Measurements from ENCODE around the gene SLC49A4.

SLC49A4 gene

GRCh38 chr3:122875547-122876127 lies 80.8 kb downstream of the SLC49A4 start:
- POLR2A ChIA-PET: no interaction called here
- DNase-seq (ENCODE audit: extremely low spot score): no peak
- CTCF ChIA-PET: no interaction called here
- no peak for TF ChIP-seq SUZ12 (IDR thresholded peaks at IDR 0.05)
- TF ChIP-seq ZNF384 (IDR thresholded peaks at IDR 0.05): no peak
- TF ChIP-seq ARNT (IDR thresholded peaks at IDR 0.05): no peak
- TF ChIP-seq FOXM1 (IDR thresholded peaks at IDR 0.05; ENCODE audit: borderline replicate concordance): no peak
- TF ChIP-seq L3MBTL2 (conservative IDR thresholded peaks at IDR 0.05): no peak
- no peak for TF ChIP-seq TARDBP (IDR thresholded peaks at IDR 0.05)
- no peak for TF ChIP-seq PKNOX1 (IDR thresholded peaks at IDR 0.05)
- no peak for TF ChIP-seq BHLHE40 (IDR thresholded peaks at IDR 0.05; ENCODE audit: borderline replicate concordance)
- TF ChIP-seq NFRKB (IDR thresholded peaks at IDR 0.05): no peak
- TF ChIP-seq LEF1 (IDR thresholded peaks at IDR 0.05; ENCODE audit: borderline replicate concordance): no peak
- TF ChIP-seq FOXK2 (IDR thresholded peaks at IDR 0.05): no peak
- TF ChIP-seq SP1 (IDR thresholded peaks at IDR 0.05): no peak
- no peak for TF ChIP-seq HDGF (IDR thresholded peaks at IDR 0.05; ENCODE audit: borderline replicate concordance)
- no peak for TF ChIP-seq ELF4 (IDR thresholded peaks at IDR 0.05)
- TF ChIP-seq FOXA1 (IDR thresholded peaks at IDR 0.05): no peak
- TF ChIP-seq CTBP1 (IDR thresholded peaks at IDR 0.05; ENCODE audit: borderline replicate concordance): no peak

- DNase-seq (ENCODE audit: extremely low spot score): no peak
- no peak for TF ChIP-seq ZNF384 (IDR thresholded peaks at IDR 0.05)
- TF ChIP-seq BHLHE40 (IDR thresholded peaks at IDR 0.05; ENCODE audit: borderline replicate concordance): no peak
- no peak for TF ChIP-seq CTBP1 (IDR thresholded peaks at IDR 0.05; ENCODE audit: borderline replicate concordance)
- no peak for TF ChIP-seq FOXK2 (IDR thresholded peaks at IDR 0.05)
- no peak for TF ChIP-seq ELF4 (IDR thresholded peaks at IDR 0.05)
- no peak for TF ChIP-seq HDGF (IDR thresholded peaks at IDR 0.05; ENCODE audit: borderline replicate concordance)
- no peak for TF ChIP-seq SP1 (IDR thresholded peaks at IDR 0.05)
- TF ChIP-seq FOXM1 (IDR thresholded peaks at IDR 0.05; ENCODE audit: borderline replicate concordance): no peak
- no peak for TF ChIP-seq TARDBP (IDR thresholded peaks at IDR 0.05)
- no peak for TF ChIP-seq FOXA1 (IDR thresholded peaks at IDR 0.05)
- no peak for TF ChIP-seq LEF1 (IDR thresholded peaks at IDR 0.05; ENCODE audit: borderline replicate concordance)
- ChIA-PET CTCF (no interaction called here), POLR2A (interaction anchor here (0.6 kb wide), 1 partner anchor 147 kb away, joined by 3 read pairs; the partner anchor contains the start of gene SEMA5B)
These were observed 85.3 kb downstream of the SLC49A4 start for GRCh38 chr3:122880173-122880572.

GRCh38 chr3:122880624-122881023 lies 85.8 kb downstream of the SLC49A4 start:
- ChIA-PET POLR2A (no interaction called here), CTCF (interaction anchor here (0.7 kb wide), 1 partner anchor 206 kb away, joined by 4 read pairs; no protein-coding TSS in a partner anchor)
- DNase-seq (ENCODE audit: extremely low spot score): no peak

GRCh38 chr3:122882361-122882947 lies 87.6 kb downstream of the SLC49A4 start:
- POLR2A ChIA-PET: no interaction called here
- TF ChIP-seq ARNT (IDR thresholded peaks at IDR 0.05) (no peak), ZNF384 (IDR thresholded peaks at IDR 0.05) (no peak), FOXM1 (IDR thresholded peaks at IDR 0.05; ENCODE audit: borderline replicate concordance) (no peak), PKNOX1 (IDR thresholded peaks at IDR 0.05) (no peak), LEF1 (IDR thresholded peaks at IDR 0.05; ENCODE audit: borderline replicate concordance) (no peak), HDGF (IDR thresholded peaks at IDR 0.05; ENCODE audit: borderline replicate concordance) (no peak), CTBP1 (IDR thresholded peaks at IDR 0.05; ENCODE audit: borderline replicate concordance) (no peak), FOXK2 (IDR thresholded peaks at IDR 0.05) (no peak), SP1 (IDR thresholded peaks at IDR 0.05) (no peak), L3MBTL2 (conservative IDR thresholded peaks at IDR 0.05) (no peak), NFRKB (IDR thresholded peaks at IDR 0.05) (no peak), ELF4 (IDR thresholded peaks at IDR 0.05) (no peak), TARDBP (IDR thresholded peaks at IDR 0.05) (no peak), FOXA1 (IDR thresholded peaks at IDR 0.05) (no peak), BHLHE40 (IDR thresholded peaks at IDR 0.05; ENCODE audit: borderline replicate concordance) (no peak), SUZ12 (IDR thresholded peaks at IDR 0.05) (no peak)
- DNase-seq (ENCODE audit: extremely low spot score): no peak
- CTCF ChIA-PET: no interaction called here

More at GRCh38 chr3:122880624-122881023, 85.8 kb downstream of the SLC49A4 start:
- TF ChIP-seq SP1 (IDR thresholded peaks at IDR 0.05) (no peak), FOXA1 (IDR thresholded peaks at IDR 0.05) (no peak), PKNOX1 (IDR thresholded peaks at IDR 0.05) (no peak), TARDBP (IDR thresholded peaks at IDR 0.05) (no peak), ELF4 (IDR thresholded peaks at IDR 0.05) (no peak), SUZ12 (IDR thresholded peaks at IDR 0.05) (no peak), L3MBTL2 (conservative IDR thresholded peaks at IDR 0.05) (no peak), ZNF384 (IDR thresholded peaks at IDR 0.05) (no peak), NFRKB (IDR thresholded peaks at IDR 0.05) (no peak), FOXK2 (IDR thresholded peaks at IDR 0.05) (no peak)

GRCh38 chr3:122886251-122886650 lies 91.4 kb downstream of the SLC49A4 start:
- POLR2A ChIA-PET: no interaction called here
- no peak for DNase-seq (ENCODE audit: extremely low spot score)
- TF ChIP-seq CTBP1 (IDR thresholded peaks at IDR 0.05; ENCODE audit: borderline replicate concordance) (no peak), BHLHE40 (IDR thresholded peaks at IDR 0.05; ENCODE audit: borderline replicate concordance) (no peak), PKNOX1 (IDR thresholded peaks at IDR 0.05) (no peak), ARNT (IDR thresholded peaks at IDR 0.05) (no peak), FOXM1 (IDR thresholded peaks at IDR 0.05; ENCODE audit: borderline replicate concordance) (no peak), NFRKB (IDR thresholded peaks at IDR 0.05) (no peak), SUZ12 (IDR thresholded peaks at IDR 0.05) (no peak), ZNF384 (IDR thresholded peaks at IDR 0.05) (no peak), FOXK2 (IDR thresholded peaks at IDR 0.05) (no peak), SP1 (IDR thresholded peaks at IDR 0.05) (no peak), L3MBTL2 (conservative IDR thresholded peaks at IDR 0.05) (no peak), HDGF (IDR thresholded peaks at IDR 0.05; ENCODE audit: borderline replicate concordance) (no peak), ELF4 (IDR thresholded peaks at IDR 0.05) (no peak), TARDBP (IDR thresholded peaks at IDR 0.05) (no peak), FOXA1 (IDR thresholded peaks at IDR 0.05) (no peak)
- CTCF ChIA-PET: interaction anchor here (1.4 kb wide), 1 partner anchor 35 kb away, joined by 3 read pairs; no protein-coding TSS in a partner anchor

Measured in HEK293T (cell line).